ENCODE measurements around the gene GABBR2.

Gene GABBR2

GRCh38 chr9:98383758-98384157 is 325.0 kb downstream of the GABBR2 start:
- DNase-seq = no peak

GRCh38 chr9:98381311-98382103 is 327.2 kb downstream of the GABBR2 start:
- DNase-seq = no peak

- no peak for DNase-seq
Measured at GRCh38 chr9:98380065-98380681, 328.6 kb downstream of the GABBR2 start.

GRCh38 chr9:98379572-98379971 is 329.2 kb downstream of the GABBR2 start:
- no peak for DNase-seq

- no peak for DNase-seq
Measured at GRCh38 chr9:98378794-98379193, 329.9 kb downstream of the GABBR2 start.

- no peak for DNase-seq
Measured at GRCh38 chr9:98378206-98378780, 330.4 kb downstream of the GABBR2 start.

- DNase-seq = no peak
Measured at GRCh38 chr9:98375138-98375726, 333.5 kb downstream of the GABBR2 start.

GRCh38 chr9:98374385-98375051 is 334.2 kb downstream of the GABBR2 start:
- no peak for DNase-seq

- DNase-seq = no peak
Measured at GRCh38 chr9:98373609-98374008, 335.1 kb downstream of the GABBR2 start.

GRCh38 chr9:98372077-98372836 is 336.5 kb downstream of the GABBR2 start:
- no peak for DNase-seq

GRCh38 chr9:98370976-98371315 is 337.8 kb downstream of the GABBR2 start:
- no peak for DNase-seq

- DNase-seq = no peak
Measured at GRCh38 chr9:98370300-98370975, 338.3 kb downstream of the GABBR2 start.

- DNase-seq = no peak
Measured at GRCh38 chr9:98369896-98370295, 338.8 kb downstream of the GABBR2 start.

GRCh38 chr9:98369471-98369870 is 339.3 kb downstream of the GABBR2 start:
- DNase-seq = no peak

- no peak for DNase-seq
Measured at GRCh38 chr9:98369066-98369425, 339.7 kb downstream of the GABBR2 start.

- DNase-seq = no peak
Measured at GRCh38 chr9:98368366-98369065, 340.2 kb downstream of the GABBR2 start.

GRCh38 chr9:98367923-98368322 is 340.8 kb downstream of the GABBR2 start:
- DNase-seq = no peak

- no peak for DNase-seq
Measured at GRCh38 chr9:98367371-98367900, 341.3 kb downstream of the GABBR2 start.

GRCh38 chr9:98365781-98366180 is 343.0 kb downstream of the GABBR2 start:
- no peak for DNase-seq

GRCh38 chr9:98365227-98365669 is 343.5 kb downstream of the GABBR2 start:
- no peak for DNase-seq

GRCh38 chr9:98364086-98364485 is 344.6 kb downstream of the GABBR2 start:
- no peak for DNase-seq

Data from NCI-H446 (cell line).